BE2C (cell line): ENCODE data around the gene CDK19.
"Not testable (repeated sequence)": the region's sequence is repeated elsewhere in the genome, so short reads cannot be mapped to it uniquely, and the experiment has no call there.

Source experiments
- DNase-seq: peaks from one replicate; pipeline ENCODE4 v3.0.0-alpha.2; 2020
- H3K27me3 ChIP-seq: fragments of 250-450 bp; sonication (Bioruptor Pico); 2 replicates; pipeline ENCODE4 v1.5.1; 2020; ENCODE audit warnings: mild to moderate bottlenecking
- H3K36me3 ChIP-seq: fragments of 250-450 bp; sonication (Bioruptor Pico); 2 replicates; pipeline ENCODE4 v1.5.1; 2020; ENCODE audit warnings: mild to moderate bottlenecking
- H3K4me1 ChIP-seq: fragments of 250-450 bp; sonication (Bioruptor Pico); 2 replicates; pipeline ENCODE4 v1.5.1; 2020
- H3K4me3 ChIP-seq: 2 replicates; pipeline ENCODE4 v1.5.1; 2011; ENCODE audit warnings: low read depth, low read length
- H3K9me3 ChIP-seq: fragments of 250-450 bp; sonication (Bioruptor Pico); 2 replicates; pipeline ENCODE4 v1.5.1; 2020
- CTCF ChIP-seq: IDR thresholded peaks from 2 replicates; pipeline ENCODE4 v1.5.1; 2012; ENCODE audit warnings: mild to moderate bottlenecking, low read depth, low read length

Gene CDK19

GRCh38 chr6:110809792-110810191, 5.5 kb downstream of the CDK19 start:
- no peak for DNase-seq
- no peaks in the 10 kb centered on the region for H3K36me3 ChIP-seq
- H3K4me3 ChIP-seq = no peak overlapping the region
- H3K4me1 ChIP-seq = peaks cover 4% of the 10 kb centered on the region; the same call in 1 of the 2 replicates
- no peaks in the 10 kb centered on the region for H3K27me3 ChIP-seq
- TF ChIP-seq CTCF = no peak
- H3K9me3 ChIP-seq = no peaks in the 10 kb centered on the region; the same call in none of the 2 replicates

- not testable (repeated sequence) for H3K27me3 ChIP-seq, H3K4me1 ChIP-seq, H3K4me3 ChIP-seq, DNase-seq, H3K36me3 ChIP-seq, H3K9me3 ChIP-seq
These were observed 13.1 kb downstream of the CDK19 start for GRCh38 chr6:110802175-110802574.

- no peaks in the 10 kb centered on the region for H3K36me3 ChIP-seq
- H3K4me3 ChIP-seq = no peak overlapping the region
- H3K27me3 ChIP-seq = no peaks in the 10 kb centered on the region
- no peak for TF ChIP-seq CTCF
- no peaks in the 10 kb centered on the region for H3K9me3 ChIP-seq
- no peak for DNase-seq
- H3K4me1 ChIP-seq = no peaks in the 10 kb centered on the region
These were observed 14.5 kb downstream of the CDK19 start for GRCh38 chr6:110800839-110801196.

- Histone ChIP-seq H3K27me3 (no peaks in the 10 kb centered on the region), H3K9me3 (no peaks in the 10 kb centered on the region), H3K36me3 (no peaks in the 10 kb centered on the region), H3K4me3 (no peak overlapping the region), H3K4me1 (no peaks in the 10 kb centered on the region)
- TF ChIP-seq CTCF = no peak
- no peak for DNase-seq
These were observed 15.0 kb downstream of the CDK19 start for GRCh38 chr6:110800196-110800838.

GRCh38 chr6:110799655-110800054, 15.6 kb downstream of the CDK19 start:
- DNase-seq = no peak
- H3K4me1 ChIP-seq = no peaks in the 10 kb centered on the region
- no peaks in the 10 kb centered on the region for H3K36me3 ChIP-seq
- no peak overlapping the region for H3K4me3 ChIP-seq
- TF ChIP-seq CTCF = no peak
- no peaks in the 10 kb centered on the region for H3K27me3 ChIP-seq
- H3K9me3 ChIP-seq = no peaks in the 10 kb centered on the region

GRCh38 chr6:110799189-110799588, 16.1 kb downstream of the CDK19 start:
- H3K4me3 ChIP-seq = no peak overlapping the region
- no peaks in the 10 kb centered on the region for H3K36me3 ChIP-seq
- no peak for DNase-seq
- no peaks in the 10 kb centered on the region for H3K9me3 ChIP-seq
- no peaks in the 10 kb centered on the region for H3K27me3 ChIP-seq
- no peak for TF ChIP-seq CTCF
- H3K4me1 ChIP-seq = no peaks in the 10 kb centered on the region

- Histone ChIP-seq H3K4me3 (no peak overlapping the region), H3K36me3 (no peaks in the 10 kb centered on the region), H3K27me3 (no peaks in the 10 kb centered on the region), H3K4me1 (no peaks in the 10 kb centered on the region), H3K9me3 (no peaks in the 10 kb centered on the region)
- DNase-seq = no peak
- no peak for TF ChIP-seq CTCF
These were observed 20.0 kb downstream of the CDK19 start for GRCh38 chr6:110795271-110795670.
